Esophagus muscularis mucosa (tissue), 3 donors: ENCODE measurements around the gene GPT2.

Experiments used
- CTCF ChIP-seq, 3 experiments: fragments of 200-600 bp in 2 of 3; fragments of 450-650 bp in 1 of 3; sonication (generic) in 2 of 3; IDR thresholded peaks; one replicate each; pipeline ENCODE4 v1.5.1; 2017 to 2019; ENCODE audit warnings: antibody characterized with exemption in 3 of 3, mild to moderate bottlenecking in 2 of 3, moderate library complexity in 1 of 3
- POLR2A ChIP-seq: fragments of 450-650 bp; IDR thresholded peaks from one replicate; pipeline ENCODE4 v1.6.1; 2017; ENCODE audit warnings: antibody characterized with exemption, moderate library complexity, mild to moderate bottlenecking, low read depth

GRCh38 chr16:46885960-46886763 is 2.0 kb downstream of the GPT2 start:
- no peak for TF ChIP-seq CTCF (IDR thresholded peaks at IDR 0.05)
- TF ChIP-seq POLR2A, result no peak
